A549 (cell line): ENCODE measurements around the gene L3HYPDH. TPM values are rescaled to one million over a fixed set of nuclear protein-coding genes. Genes with fewer than 3 reads are reported as not detected.
"Not testable (repeated sequence)": the region's sequence is repeated elsewhere in the genome, so short reads cannot be mapped to it uniquely, and the experiment has no call there.

Experiments used
- ATAC-seq, 2 experiments: fragments of 200-7000 bp in 1 of 2; fragments of >200 bp in 1 of 2; cut with Nextera tagmentation in 1 of 2; cut with Tn5 transposase in 1 of 2; 3 replicates each; pipeline versions ENCODE4 v1.8.0 to v1.9.1; 2018 to 2020; ENCODE audit warnings: mild to moderate bottlenecking in 1 of 2, moderate library complexity in 1 of 2
- CTCF ChIA-PET: fragments of 300-600 bp; sonication (Branson Sonifier 250); formaldehyde crosslinking; extraction: SDS; loops from one replicate; lab custom pipeline; 2021; ENCODE audit warnings: antibody characterized with exemption, inconsistent platforms; lab: Yijun Ruan, JAX
- POLR2A ChIA-PET: fragments of 350-600 bp; formaldehyde crosslinking; extraction: SDS; loops from one replicate; lab custom pipeline; 2021; ENCODE audit warnings: antibody characterized with exemption, inconsistent platforms; lab: Yijun Ruan, JAX
- DNase-seq, 2 experiments: peaks; one replicate each; pipeline versions ENCODE4 v3.0.0 to v3.0.0-alpha.2; 2011 to 2016; ENCODE audit warnings: low read depth in 1 of 2, low spot score in 1 of 2
- FAIRE-seq: peaks from 2 replicates; lab custom pipeline; 2011; peaks lifted over from hg19 to GRCh38; lab: Jason Lieb, UNC
- H3K27ac ChIP-seq, 2 experiments: fragments of >200 bp; sonication (Bioruptor Twin); formaldehyde crosslinking; 3 replicates each; pipeline ENCODE4 v1.5.1; 2016 to 2017
- H3K4me1 ChIP-seq: fragments of >200 bp; sonication (Bioruptor Twin); formaldehyde crosslinking; 3 replicates; pipeline ENCODE4 v1.6.1; 2016
- H3K4me2 ChIP-seq: fragments of >200 bp; sonication (Bioruptor Twin); formaldehyde crosslinking; 3 replicates; pipeline ENCODE4 v1.6.1; 2016
- H3K4me3 ChIP-seq: fragments of >200 bp; sonication (Bioruptor Twin); formaldehyde crosslinking; 3 replicates; pipeline ENCODE4 v1.5.1; 2016
- H3K9me3 ChIP-seq: fragments of >200 bp; sonication (Bioruptor Twin); formaldehyde crosslinking; 3 replicates; pipeline ENCODE4 v1.6.1; 2016
- CBX2 ChIP-seq: fragments of 200-600 bp; sonication (generic); IDR thresholded peaks from 2 replicates; pipeline ENCODE4 v1.6.1; 2016; ENCODE audit warnings: low read depth, mild to moderate bottlenecking, borderline replicate concordance
- EHF ChIP-seq: fragments of 250-450 bp; sonication (Bioruptor Pico); IDR thresholded peaks from 2 replicates; pipeline ENCODE4 v1.5.0; 2020; ENCODE audit warnings: mild to moderate bottlenecking
- EHMT2 ChIP-seq: fragments of 200-600 bp; sonication (generic); IDR thresholded peaks from 2 replicates; pipeline ENCODE4 v1.6.1; 2016; ENCODE audit warnings: antibody characterized with exemption, low read depth, mild to moderate bottlenecking, moderate library complexity
- EP300 ChIP-seq, 2 experiments: fragments of >200 bp; sonication (Bioruptor Twin); formaldehyde crosslinking; IDR thresholded peaks; 2 replicates in 1 of 2; 3 replicates in 1 of 2; pipeline ENCODE4 v1.6.1; 2016 to 2017
- FOSL2 ChIP-seq, 2 experiments: fragments of 450-650 bp in 1 of 2; fragments of >200 bp in 1 of 2; sonication (Bioruptor Twin) in 1 of 2; formaldehyde crosslinking; IDR thresholded peaks; 2 replicates each; pipeline versions ENCODE4 v1.5.0 to v1.6.1; 2016 to 2020; ENCODE audit warnings: mild to moderate bottlenecking in 1 of 2, moderate library complexity in 1 of 2
- HOXB5 ChIP-seq: fragments of 250-450 bp; sonication (Bioruptor Pico); IDR thresholded peaks from 2 replicates; pipeline ENCODE4 v1.5.0; 2020; ENCODE audit warnings: mild to moderate bottlenecking, moderate library complexity
- JUNB ChIP-seq: fragments of >200 bp; sonication (Bioruptor Twin); formaldehyde crosslinking; IDR thresholded peaks from 2 replicates; pipeline ENCODE4 v1.6.1; 2016
- KDM5A ChIP-seq: fragments of 200-600 bp; sonication (generic); IDR thresholded peaks from 2 replicates; pipeline ENCODE4 v1.6.1; 2016; ENCODE audit warnings: antibody characterized with exemption, mild to moderate bottlenecking
- MAFK ChIP-seq: fragments of 450-650 bp; IDR thresholded peaks from 2 replicates; pipeline ENCODE4 v1.6.1; 2014; ENCODE audit not compliant: partially characterized antibody
- MYC ChIP-seq: IDR thresholded peaks from 2 replicates; pipeline ENCODE4 v1.6.1; 2012; ENCODE audit warnings: mild to moderate bottlenecking, inconsistent platforms, low read length, improper control_type of control experiment, borderline replicate concordance
- RCOR1 ChIP-seq: fragments of 150-350 bp; IDR thresholded peaks from 2 replicates; pipeline ENCODE4 v1.6.1; 2014; ENCODE audit warnings: antibody characterized with exemption, low read length, low read depth
- RNF2 ChIP-seq: fragments of 200-600 bp; sonication (generic); IDR thresholded peaks from 2 replicates; pipeline ENCODE4 v1.6.1; 2016; ENCODE audit warnings: low read depth, mild to moderate bottlenecking, antibody characterized with exemption, moderate library complexity, borderline replicate concordance
- TFCP2L1 ChIP-seq: fragments of 250-450 bp; sonication (Bioruptor Pico); IDR thresholded peaks from 2 replicates; pipeline ENCODE4 v1.5.0; 2021; ENCODE audit warnings: mild to moderate bottlenecking
- ZNF302 ChIP-seq: fragments of 250-450 bp; sonication (Bioruptor Pico); IDR thresholded peaks from 2 replicates; pipeline ENCODE4 v1.9.0; 2021; ENCODE audit warnings: inconsistent platforms, mild to moderate bottlenecking, moderate library complexity
- WGBS: methylation state at CpG from one replicate; pipeline ENCODE4 v1.1.6; 2017; ENCODE audit errors: missing lambda C conversion rate; 5-methylcytosine and 5-hydroxymethylcytosine counted together
- polyA plus RNA-seq, 4 experiments: library from polyadenylated mRNA; depleted of rRNA in 3 of 4; stranded (reverse); fragments of >200 nt; fragmentation: RNase III in 1 of 4; extraction: RNeasy Plus Mini Kit Qiagen cat#74134 plus additional on column Dnase treatment in 1 of 4; gene quantifications; 2 replicates in 3 of 4; 3 replicates in 1 of 4; pipeline ENCODE4 v1.2.3, GENCODE V29; 2011 to 2017
- TF ChIP-seq, protein P1 (sequence below): fragments of >200 bp; sonication (Bioruptor Twin); formaldehyde crosslinking; IDR thresholded peaks from 2 replicates; pipeline ENCODE4 v1.6.1; 2016
- TF ChIP-seq, protein P2 (sequence below): fragments of 250-450 bp; sonication (Bioruptor Pico); IDR thresholded peaks from 2 replicates; pipeline ENCODE4 v1.5.0; 2020; ENCODE audit warnings: low read depth, mild to moderate bottlenecking, moderate library complexity
- TF ChIP-seq, protein P3 (sequence below): fragments of 250-450 bp; sonication (Bioruptor Pico); IDR thresholded peaks from 2 replicates; pipeline ENCODE4 v1.5.0; 2021; ENCODE audit warnings: mild to moderate bottlenecking, moderate library complexity, borderline replicate concordance
- TF ChIP-seq, protein P4 (sequence below): IDR thresholded peaks from 2 replicates; pipeline ENCODE4 v1.6.1; 2012

Gene L3HYPDH
- polyA plus RNA-seq, 2 of the 4 experiments (the other 2 are of a cell fraction): 47.5 to 100.0 TPM

DNA sequence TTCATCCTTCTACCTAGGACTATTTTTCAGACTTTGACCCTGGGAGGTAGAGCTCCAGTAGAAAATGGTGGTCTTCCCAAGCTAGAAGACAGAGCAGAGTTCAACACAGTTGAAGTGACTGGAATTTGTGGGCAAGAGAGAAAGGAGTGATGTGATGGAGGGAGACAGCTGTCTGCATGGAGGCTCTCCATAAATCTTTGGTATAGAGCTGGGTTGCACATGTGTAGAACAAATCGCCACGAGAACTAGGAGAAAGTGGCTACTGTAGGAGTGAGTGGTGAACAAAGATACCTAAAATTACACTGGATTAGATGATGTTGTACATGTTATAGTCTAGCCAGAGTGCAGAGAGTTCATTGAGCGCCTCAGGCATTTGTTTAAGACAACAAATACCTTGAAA, 33.5 kb downstream of the L3HYPDH start:
- POLR2A ChIA-PET: no interaction called here
- CTCF ChIA-PET: interaction anchor here (1.5 to 1.8 kb wide), 3 partner anchors 126 to 326 kb away, joined by 3 to 5 read pairs (median 4); partner anchors contain the start of gene CCDC175
- Histone ChIP-seq H3K27ac (no peak overlapping the region), H3K9me3 (no peaks in the 10 kb centered on the region), H3K4me2 (no peak overlapping the region), H3K4me1 (peaks cover 18% of the 10 kb centered on the region; the same call in 1 of the 3 replicates)
- DNase-seq: no peak
- 85% methylated on average over 3 of the region's 3 CpGs for WGBS
- no peak for FAIRE-seq
- no peak for ATAC-seq
- TF ChIP-seq CBX2: no peak
- TF ChIP-seq RCOR1: no peak
- TF ChIP-seq JUNB: no peak
- TF ChIP-seq EHMT2: no peak
- TF ChIP-seq, protein P1, sequence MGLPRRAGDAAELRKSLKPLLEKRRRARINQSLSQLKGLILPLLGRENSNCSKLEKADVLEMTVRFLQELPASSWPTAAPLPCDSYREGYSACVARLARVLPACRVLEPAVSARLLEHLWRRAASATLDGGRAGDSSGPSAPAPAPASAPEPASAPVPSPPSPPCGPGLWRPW: no peak
- no peak for TF ChIP-seq FOSL2 (IDR thresholded peaks at IDR 0.05)
- TF ChIP-seq FOSL2 (CRISPR knock-in tag; IDR thresholded peaks at IDR 0.05): no peak
- no peak for TF ChIP-seq MAFK
- no peak for TF ChIP-seq TFCP2L1 (CRISPR knock-in tag)
- TF ChIP-seq, protein P2, sequence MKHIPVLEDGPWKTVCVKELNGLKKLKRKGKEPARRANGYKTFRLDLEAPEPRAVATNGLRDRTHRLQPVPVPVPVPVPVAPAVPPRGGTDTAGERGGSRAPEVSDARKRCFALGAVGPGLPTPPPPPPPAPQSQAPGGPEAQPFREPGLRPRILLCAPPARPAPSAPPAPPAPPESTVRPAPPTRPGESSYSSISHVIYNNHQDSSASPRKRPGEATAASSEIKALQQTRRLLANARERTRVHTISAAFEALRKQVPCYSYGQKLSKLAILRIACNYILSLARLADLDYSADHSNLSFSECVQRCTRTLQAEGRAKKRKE (CRISPR knock-in tag): no peak
- TF ChIP-seq KDM5A: no peak
- no peak for TF ChIP-seq MYC
- no peak for TF ChIP-seq RNF2
- TF ChIP-seq, protein P3, sequence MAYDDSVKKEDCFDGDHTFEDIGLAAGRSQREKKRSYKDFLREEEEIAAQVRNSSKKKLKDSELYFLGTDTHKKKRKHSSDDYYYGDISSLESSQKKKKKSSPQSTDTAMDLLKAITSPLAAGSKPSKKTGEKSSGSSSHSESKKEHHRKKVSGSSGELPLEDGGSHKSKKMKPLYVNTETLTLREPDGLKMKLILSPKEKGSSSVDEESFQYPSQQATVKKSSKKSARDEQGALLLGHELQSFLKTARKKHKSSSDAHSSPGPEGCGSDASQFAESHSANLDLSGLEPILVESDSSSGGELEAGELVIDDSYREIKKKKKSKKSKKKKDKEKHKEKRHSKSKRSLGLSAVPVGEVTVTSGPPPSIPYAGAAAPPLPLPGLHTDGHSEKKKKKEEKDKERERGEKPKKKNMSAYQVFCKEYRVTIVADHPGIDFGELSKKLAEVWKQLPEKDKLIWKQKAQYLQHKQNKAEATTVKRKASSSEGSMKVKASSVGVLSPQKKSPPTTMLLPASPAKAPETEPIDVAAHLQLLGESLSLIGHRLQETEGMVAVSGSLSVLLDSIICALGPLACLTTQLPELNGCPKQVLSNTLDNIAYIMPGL (CRISPR knock-in tag): no peak
- TF ChIP-seq EP300 (IDR thresholded peaks at IDR 0.05): no peak
- no peak for TF ChIP-seq ZNF302 (CRISPR knock-in tag)
- TF ChIP-seq, protein P4, sequence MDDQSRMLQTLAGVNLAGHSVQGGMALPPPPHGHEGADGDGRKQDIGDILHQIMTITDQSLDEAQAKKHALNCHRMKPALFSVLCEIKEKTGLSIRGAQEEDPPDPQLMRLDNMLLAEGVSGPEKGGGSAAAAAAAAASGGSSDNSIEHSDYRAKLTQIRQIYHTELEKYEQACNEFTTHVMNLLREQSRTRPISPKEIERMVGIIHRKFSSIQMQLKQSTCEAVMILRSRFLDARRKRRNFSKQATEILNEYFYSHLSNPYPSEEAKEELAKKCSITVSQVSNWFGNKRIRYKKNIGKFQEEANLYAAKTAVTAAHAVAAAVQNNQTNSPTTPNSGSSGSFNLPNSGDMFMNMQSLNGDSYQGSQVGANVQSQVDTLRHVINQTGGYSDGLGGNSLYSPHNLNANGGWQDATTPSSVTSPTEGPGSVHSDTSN: no peak
- TF ChIP-seq HOXB5 (CRISPR knock-in tag): no peak
- no peak for TF ChIP-seq EHF (CRISPR knock-in tag)
- TF ChIP-seq, all 56 proteins: peak for 0
- no peak overlapping the region for H3K4me3 ChIP-seq

DNA sequence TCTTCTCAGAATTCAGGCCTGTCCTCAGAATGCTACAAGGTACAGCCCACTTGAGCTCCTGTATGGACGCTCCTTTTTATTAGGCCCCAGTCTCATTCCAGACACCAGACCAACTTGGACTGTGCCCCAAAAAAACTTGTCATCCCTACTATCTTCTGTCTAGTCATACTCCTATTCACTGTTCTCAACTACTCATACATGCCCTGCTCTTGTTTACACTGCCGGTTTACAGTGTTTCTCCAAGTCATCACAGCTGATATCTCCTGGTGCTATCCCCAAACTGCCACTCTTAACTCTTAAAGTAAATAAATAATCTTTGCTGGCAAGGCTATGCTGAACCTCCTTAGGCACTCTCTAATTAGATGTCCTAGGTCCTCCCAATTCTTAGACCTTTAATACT, 35.5 kb downstream of the L3HYPDH start:
- H3K27ac ChIP-seq, FAIRE-seq, POLR2A ChIA-PET, H3K9me3 ChIP-seq, DNase-seq, ATAC-seq, H3K4me2 ChIP-seq, CTCF ChIA-PET, H3K4me1 ChIP-seq, H3K4me3 ChIP-seq: not testable (repeated sequence)
- 71% methylated on average over 2 of the region's 2 CpGs for WGBS
